Measurements from ENCODE around the gene MBLAC1.

The MBLAC1 gene

DNA sequence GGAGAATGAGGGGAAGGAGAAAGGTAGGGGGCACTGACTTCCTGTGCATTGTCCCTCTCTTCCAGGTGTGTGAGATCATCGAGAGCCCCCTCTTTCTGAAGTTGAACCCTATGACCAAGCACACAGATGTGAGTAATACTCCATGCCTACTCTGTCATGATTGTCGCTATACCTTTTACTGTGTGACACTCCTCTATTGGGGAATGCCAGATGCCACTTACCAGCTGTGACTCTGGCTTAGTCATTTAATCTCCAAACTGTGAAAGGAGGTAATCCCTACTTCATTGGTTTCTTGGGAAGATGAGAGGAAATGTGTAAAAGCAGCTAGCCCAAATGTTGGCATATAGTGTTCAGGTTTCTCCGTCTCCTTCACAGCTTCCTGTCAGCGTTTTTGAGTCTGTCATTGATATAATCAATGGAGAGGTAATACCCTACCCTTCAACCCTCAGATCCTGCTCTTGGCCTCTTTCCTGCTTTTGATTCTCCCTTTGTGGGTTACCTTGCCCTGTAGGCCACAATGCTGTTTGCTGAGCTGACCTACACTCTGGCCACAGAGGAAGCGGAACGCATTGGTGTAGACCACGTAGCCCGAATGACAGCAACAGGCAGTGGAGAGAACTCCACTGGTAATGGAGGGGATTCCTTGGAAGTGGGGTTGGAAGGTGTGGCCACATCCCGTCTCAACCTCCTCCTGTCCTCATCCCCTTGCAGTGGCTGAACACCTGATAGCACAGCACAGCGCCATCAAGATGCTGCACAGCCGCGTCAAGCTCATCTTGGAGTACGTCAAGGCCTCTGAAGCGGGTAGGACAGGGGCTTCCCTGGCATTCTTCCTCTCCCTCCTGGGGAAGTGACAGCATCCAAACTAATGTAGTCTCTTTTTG lies 36.0 kb upstream of the MBLAC1 start:
- TF ChIP-seq, protein P1, sequence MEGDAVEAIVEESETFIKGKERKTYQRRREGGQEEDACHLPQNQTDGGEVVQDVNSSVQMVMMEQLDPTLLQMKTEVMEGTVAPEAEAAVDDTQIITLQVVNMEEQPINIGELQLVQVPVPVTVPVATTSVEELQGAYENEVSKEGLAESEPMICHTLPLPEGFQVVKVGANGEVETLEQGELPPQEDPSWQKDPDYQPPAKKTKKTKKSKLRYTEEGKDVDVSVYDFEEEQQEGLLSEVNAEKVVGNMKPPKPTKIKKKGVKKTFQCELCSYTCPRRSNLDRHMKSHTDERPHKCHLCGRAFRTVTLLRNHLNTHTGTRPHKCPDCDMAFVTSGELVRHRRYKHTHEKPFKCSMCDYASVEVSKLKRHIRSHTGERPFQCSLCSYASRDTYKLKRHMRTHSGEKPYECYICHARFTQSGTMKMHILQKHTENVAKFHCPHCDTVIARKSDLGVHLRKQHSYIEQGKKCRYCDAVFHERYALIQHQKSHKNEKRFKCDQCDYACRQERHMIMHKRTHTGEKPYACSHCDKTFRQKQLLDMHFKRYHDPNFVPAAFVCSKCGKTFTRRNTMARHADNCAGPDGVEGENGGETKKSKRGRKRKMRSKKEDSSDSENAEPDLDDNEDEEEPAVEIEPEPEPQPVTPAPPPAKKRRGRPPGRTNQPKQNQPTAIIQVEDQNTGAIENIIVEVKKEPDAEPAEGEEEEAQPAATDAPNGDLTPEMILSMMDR (conservative IDR thresholded peaks at IDR 0.05; ENCODE audit: control insufficient read depth, insufficient read depth, low read depth, low read length): no peak
- no peak overlapping the region for H3K4me3 ChIP-seq (ENCODE audit: control insufficient read depth, low read depth, low read length)
- DNase-seq (ENCODE audit: low read depth): no peak

DNA sequence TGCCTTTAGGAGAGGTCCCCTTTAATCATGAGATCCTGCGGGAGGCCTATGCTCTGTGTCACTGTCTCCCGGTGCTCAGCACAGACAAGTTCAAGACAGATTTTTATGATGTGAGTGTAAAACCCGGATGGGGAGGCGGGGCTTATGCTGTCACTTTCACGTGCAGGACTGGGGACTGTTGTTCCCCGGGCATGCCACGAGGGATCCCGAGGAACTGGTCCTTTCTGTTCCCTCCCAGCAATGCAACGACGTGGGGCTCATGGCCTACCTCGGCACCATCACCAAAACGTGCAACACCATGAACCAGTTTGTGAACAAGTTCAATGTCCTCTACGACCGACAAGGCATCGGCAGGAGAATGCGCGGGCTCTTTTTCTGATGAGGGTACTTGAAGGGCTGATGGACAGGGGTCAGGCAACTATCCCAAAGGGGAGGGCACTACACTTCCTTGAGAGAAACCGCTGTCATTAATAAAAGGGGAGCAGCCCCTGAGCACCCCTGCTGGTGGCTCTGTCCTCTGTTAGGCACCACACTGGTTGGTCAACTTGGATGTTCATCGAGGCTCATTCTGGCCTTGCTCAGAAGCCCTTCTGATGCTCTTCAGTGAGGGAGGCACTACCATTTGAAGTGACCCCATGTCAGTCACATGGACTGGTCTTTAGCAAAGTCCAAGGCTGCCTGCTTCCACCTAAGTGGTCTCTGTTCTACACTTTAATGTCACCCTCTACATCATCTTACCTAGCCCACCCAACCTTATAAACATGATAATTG lies 35.2 kb upstream of the MBLAC1 start:
- TF ChIP-seq, protein P1 (conservative IDR thresholded peaks at IDR 0.05; ENCODE audit: control insufficient read depth, insufficient read depth, low read depth, low read length): peak; percentile 8
- no peak for DNase-seq (ENCODE audit: low read depth)
- no peak overlapping the region for H3K4me3 ChIP-seq (ENCODE audit: control insufficient read depth, low read depth, low read length)

DNA sequence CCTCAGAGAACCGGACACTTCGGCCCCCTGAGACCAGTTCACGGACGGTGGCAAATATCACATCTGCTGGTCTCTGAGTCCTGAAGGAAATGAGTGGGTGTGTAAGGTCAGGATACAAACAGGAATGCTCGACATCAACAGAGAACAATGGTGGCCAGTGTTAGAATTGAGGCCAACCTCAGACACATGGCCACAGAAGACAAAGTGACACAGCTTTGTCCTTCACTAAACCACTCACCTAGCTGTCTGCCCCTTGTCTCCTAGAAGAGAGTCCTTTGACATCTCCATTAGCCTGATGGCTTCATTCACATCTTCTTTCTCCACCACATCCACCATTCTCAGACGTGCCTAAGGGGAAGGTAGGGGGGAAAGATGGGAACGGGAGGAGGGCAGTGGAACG lies 33.7 kb upstream of the MBLAC1 start:
- DNase-seq (ENCODE audit: low read depth): no peak
- H3K4me3 ChIP-seq (ENCODE audit: control insufficient read depth, low read depth, low read length): no peak overlapping the region
- TF ChIP-seq, protein P1 (conservative IDR thresholded peaks at IDR 0.05; ENCODE audit: control insufficient read depth, insufficient read depth, low read depth, low read length): no peak

DNA sequence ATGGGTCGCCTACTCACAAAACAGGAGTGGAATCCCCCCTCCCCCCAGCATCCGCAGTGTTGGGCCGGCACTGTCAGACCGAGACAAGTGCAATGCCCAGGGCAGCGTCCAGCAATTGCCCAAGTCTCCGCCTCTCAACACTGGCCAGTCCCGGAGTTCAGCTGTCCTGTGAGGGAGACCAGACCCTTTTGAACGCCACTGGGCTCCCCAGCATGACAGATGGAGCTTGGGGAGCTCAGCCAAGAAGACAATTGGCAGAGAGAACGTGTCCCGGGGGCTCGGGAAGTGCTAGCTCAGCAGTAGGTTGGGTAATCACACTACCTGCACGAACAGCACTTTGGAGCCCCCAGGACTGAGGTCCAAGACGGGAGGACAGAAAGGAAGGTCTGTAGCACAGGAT lies 33.3 kb upstream of the MBLAC1 start:
- TF ChIP-seq, protein P1 (conservative IDR thresholded peaks at IDR 0.05; ENCODE audit: control insufficient read depth, insufficient read depth, low read depth, low read length): no peak
- no peak overlapping the region for H3K4me3 ChIP-seq (ENCODE audit: control insufficient read depth, low read depth, low read length)
- no peak for DNase-seq (ENCODE audit: low read depth)

DNA sequence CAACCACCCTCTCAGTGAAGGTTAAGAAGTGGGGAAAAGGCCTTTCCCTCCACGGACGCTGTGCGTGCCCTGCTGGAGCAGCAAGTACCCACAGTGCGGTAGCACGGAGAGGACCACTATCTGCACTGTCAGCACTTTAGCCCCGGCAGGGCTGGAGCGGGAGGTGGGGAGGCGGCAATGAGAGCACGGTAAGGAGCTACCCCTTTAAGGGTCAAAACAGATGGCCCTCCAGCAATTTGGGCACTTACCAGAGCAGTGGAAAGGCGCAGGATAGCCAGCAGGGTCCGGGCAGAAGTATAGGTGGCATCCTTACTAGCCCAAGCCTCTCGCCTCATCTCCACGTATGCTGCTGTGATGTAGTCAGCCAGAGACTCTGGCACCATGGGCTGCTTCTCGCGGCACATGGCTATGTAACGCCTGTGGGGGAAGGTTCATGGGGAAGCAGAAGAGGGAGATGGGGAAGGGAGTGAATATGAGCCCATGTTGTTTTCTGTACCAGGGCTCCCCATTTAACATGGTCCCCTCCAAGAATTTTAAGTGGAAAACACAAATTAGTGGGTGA lies 32.8 kb upstream of the MBLAC1 start:
- H3K4me3 ChIP-seq (ENCODE audit: control insufficient read depth, low read depth, low read length): no peak overlapping the region
- TF ChIP-seq, protein P1 (conservative IDR thresholded peaks at IDR 0.05; ENCODE audit: control insufficient read depth, insufficient read depth, low read depth, low read length): no peak

DNA sequence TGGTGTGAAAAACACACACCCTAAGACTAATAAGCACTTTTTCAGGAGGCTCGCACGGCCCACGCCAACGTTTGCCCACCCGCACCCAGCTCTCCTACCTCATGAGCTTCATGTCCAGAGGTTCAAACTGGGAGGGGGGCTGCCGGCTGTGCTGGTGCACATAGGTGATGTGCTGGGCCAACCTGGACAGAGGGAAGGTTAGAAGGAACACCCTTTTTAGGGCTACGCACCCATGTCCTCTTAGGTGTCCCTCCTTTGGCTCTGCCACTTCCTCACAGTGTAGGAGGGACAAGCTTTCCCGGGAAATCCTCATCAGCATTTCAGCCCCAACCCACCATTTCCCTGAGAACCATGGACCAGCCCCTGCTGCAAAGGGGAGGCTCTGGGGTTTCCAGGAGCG lies 31.5 kb upstream of the MBLAC1 start:
- TF ChIP-seq, protein P1 (conservative IDR thresholded peaks at IDR 0.05; ENCODE audit: control insufficient read depth, insufficient read depth, low read depth, low read length): no peak
- H3K4me3 ChIP-seq (ENCODE audit: control insufficient read depth, low read depth, low read length): no peak overlapping the region
- no peak for DNase-seq (ENCODE audit: low read depth)

More for the DNA sequence above, 32.8 kb upstream of the MBLAC1 start:
- no peak for DNase-seq (ENCODE audit: low read depth)

Data from fibroblast of mammary gland (primary cell).